GM18519 (cell line): Measurements from ENCODE around the gene XYLT2.

Experiments used
- ATAC-seq: cut with Tn5 transposase; IDR thresholded peaks from one replicate; pipeline ENCODE4 v1.9.1; 2021; ENCODE audit warnings: mild to moderate bottlenecking, moderate library complexity; ENCODE audit not compliant: unreplicated experiment, low FRiP score

Gene XYLT2

GRCh38 chr17:50347117-50347893 lies 1.4 kb downstream of the XYLT2 start:
- ATAC-seq, result no peak

- no peak for ATAC-seq
Measured at GRCh38 chr17:50347894-50348291, 2.0 kb downstream of the XYLT2 start.

GRCh38 chr17:50348522-50349242 lies 2.8 kb downstream of the XYLT2 start:
- ATAC-seq, result no peak

DNA sequence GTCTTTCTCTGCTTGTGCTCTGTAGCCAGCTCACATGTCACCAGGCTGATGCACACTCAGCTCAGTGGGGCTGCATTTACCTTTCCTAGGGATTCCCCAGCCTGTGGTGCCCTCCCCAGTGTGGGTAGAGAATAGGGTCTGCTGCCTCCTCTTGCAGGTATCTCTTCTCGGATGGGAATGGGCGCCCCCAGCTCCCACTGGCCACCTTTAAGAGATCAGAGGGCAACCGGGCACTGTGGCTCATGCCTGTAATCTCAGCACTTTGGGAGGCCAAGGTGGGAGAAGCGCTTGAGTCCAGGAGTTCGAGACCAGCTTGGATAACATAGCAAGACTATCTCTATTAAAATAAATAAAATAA lies 3.3 kb downstream of the XYLT2 start:
- ATAC-seq, result no peak

GRCh38 chr17:50350733-50351132 lies 4.8 kb downstream of the XYLT2 start:
- no peak for ATAC-seq

- ATAC-seq, result no peak
Measured at GRCh38 chr17:50352072-50352692, 6.3 kb downstream of the XYLT2 start.

DNA sequence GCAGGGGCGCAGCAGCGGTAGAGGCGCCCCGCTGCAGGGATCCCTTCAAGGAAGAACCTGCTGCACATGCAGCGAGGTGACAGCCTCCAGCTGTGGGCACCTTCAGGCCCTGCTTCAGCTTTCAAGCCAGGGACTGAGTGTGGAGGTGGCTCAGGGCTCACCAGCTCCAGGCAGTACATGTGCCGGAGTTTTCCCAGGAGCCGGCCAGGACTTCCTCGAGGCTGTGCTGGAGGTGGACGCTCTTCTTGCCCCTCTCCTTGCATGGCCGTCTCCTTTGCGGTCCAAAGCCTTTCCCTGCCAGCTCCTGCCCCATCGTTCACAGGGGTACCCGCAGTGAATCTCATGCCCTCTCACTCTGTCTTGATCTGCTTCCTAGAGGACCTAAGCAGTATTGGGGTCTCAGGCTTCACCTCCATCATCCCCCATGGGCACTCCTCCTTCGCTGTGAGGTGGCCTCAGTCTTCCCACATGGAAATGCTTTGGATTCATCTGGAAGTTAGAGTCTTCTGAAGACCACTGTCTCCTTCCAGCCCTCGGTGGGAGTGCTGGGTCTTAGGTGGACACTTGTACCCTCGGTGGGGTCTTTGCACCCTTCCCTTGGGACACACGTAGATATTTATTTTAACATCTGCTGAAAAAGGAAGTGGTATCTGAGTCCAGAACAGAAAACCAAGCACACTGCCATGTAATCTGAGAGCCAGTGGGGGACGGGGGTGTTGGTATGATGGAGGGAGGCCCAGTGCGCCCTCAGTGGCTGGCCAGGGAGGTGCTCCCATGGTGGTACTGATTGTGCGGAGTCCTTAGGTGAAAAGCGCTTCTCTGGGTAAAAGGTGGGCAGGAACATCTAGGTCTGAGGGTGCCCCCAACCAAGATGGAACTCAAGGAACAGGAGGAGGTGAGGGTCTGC lies 7.0 kb downstream of the XYLT2 start:
- ATAC-seq, result no peak

GRCh38 chr17:50353600-50354195 lies 7.8 kb downstream of the XYLT2 start:
- no peak for ATAC-seq

GRCh38 chr17:50354198-50354597 lies 8.3 kb downstream of the XYLT2 start:
- ATAC-seq, result no peak

DNA sequence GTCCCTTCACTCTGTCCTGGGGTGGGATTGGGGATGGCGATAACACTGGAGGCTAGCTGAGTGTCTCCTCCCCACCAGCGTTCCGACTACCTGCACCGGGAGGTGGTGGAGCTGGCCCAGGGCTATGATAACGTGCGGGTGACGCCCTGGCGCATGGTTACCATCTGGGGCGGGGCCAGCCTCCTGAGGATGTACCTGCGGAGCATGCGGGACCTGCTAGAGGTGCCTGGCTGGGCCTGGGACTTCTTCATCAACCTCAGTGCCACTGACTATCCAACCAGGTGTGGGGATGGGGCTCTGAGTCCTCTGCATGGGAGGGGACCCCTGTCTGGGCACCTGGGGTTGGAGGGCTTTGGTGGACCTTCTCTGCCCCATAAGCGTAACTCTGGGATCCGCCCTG lies 8.8 kb downstream of the XYLT2 start:
- ATAC-seq, result no peak

GRCh38 chr17:50355336-50355700 lies 9.4 kb downstream of the XYLT2 start:
- no peak for ATAC-seq

DNA sequence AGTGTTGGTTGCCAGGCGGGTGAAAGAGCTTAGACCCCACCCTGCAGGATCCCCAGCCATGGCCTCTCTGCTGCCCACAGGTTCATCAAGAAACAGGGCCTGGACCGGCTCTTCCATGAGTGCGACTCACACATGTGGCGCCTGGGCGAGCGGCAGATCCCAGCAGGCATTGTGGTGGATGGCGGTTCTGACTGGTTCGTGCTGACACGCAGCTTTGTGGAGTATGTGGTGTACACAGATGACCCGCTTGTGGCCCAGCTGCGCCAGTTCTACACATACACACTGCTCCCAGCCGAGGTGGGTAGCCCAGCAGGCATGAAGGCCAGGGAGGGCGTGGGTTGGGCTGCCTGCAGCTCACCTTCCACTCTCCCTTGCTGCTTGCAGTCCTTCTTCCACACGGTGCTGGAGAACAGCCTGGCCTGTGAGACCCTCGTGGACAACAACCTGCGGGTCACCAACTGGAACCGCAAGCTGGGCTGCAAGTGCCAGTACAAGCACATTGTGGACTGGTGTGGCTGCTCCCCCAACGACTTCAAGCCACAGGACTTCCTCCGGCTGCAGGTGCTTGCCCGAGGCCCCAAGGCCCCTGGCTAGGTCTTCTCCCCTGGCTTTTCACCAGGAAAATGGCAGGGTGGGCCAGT lies 9.9 kb downstream of the XYLT2 start:
- no peak for ATAC-seq

GRCh38 chr17:50356418-50356817 lies 10.5 kb downstream of the XYLT2 start:
- no peak for ATAC-seq

GRCh38 chr17:50356892-50357510 lies 11.1 kb downstream of the XYLT2 start:
- ATAC-seq, result no peak

DNA sequence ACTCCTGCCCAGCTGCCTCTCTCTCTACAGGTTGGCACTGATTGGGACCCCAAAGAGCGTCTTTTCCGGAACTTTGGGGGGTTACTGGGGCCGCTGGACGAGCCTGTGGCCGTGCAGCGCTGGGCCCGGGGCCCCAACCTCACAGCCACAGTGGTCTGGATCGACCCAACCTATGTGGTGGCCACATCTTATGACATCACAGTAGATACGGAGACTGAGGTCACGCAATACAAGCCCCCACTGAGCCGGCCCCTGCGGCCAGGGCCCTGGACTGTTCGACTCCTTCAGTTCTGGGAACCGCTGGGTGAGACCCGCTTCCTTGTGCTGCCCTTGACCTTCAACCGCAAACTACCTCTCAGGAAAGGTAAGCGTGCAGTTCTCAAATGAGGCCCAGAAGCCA lies 12.3 kb downstream of the XYLT2 start:
- ATAC-seq, result no peak

DNA sequence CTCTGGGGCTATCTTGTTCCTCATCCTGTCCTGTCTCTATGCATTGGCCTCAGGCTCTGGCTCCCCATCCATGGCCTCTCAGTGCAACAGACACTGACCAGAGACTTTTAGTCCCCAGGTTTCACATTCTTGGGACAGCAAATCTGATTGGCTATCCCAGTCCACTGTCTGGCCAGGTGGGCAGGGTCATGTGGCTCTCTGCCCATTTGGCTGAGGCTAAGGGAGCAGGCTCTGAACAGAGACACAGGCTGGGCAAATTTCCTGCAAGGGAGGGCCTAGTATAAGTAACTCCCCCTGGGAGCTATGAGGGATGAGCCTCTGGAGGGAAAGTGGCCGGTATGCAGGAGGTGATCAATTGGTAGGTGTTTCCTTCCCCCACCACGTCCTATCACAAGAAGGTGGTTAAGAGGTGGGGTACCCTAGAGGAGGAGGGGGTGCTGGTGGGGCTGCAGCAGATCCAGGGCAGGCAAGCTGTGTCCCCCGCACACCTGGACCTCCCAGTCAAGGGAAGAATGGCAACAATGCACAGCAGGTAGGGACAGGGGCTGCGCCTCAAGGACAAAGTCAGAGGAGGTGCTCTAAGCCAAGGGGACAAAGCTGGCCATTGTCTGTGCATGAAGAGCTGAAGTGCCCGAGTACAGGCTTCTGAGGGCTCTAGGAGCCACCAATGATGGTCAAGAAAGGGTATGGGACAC lies 13.2 kb downstream of the XYLT2 start:
- no peak for ATAC-seq

GRCh38 chr17:50359998-50360461 lies 14.1 kb downstream of the XYLT2 start:
- no peak for ATAC-seq

GRCh38 chr17:50360486-50361115 lies 14.7 kb downstream of the XYLT2 start:
- ATAC-seq, result no peak
